GM06990 (cell line): ENCODE results near the gene TUBB.

Source experiments
- DNase-seq: peaks from one replicate; pipeline ENCODE4 v3.0.0-alpha.2; 2011; ENCODE audit not compliant: insufficient read length; ENCODE audit errors: extremely low read depth
- H3K27me3 ChIP-seq: replicated peaks from 2 replicates; pipeline ENCODE4 v1.6.0; 2011; ENCODE audit warnings: low read length; ENCODE audit not compliant: control insufficient read depth, insufficient read depth
- H3K36me3 ChIP-seq: 2 replicates; pipeline ENCODE4 v1.5.1; 2011; ENCODE audit warnings: low read length; ENCODE audit not compliant: control insufficient read depth, insufficient read depth
- H3K4me3 ChIP-seq: replicated peaks from 2 replicates; pipeline ENCODE4 v1.5.1; 2011; ENCODE audit warnings: low read depth, mild to moderate bottlenecking, control low read depth, low read length
- CTCF ChIP-seq: IDR thresholded peaks from 2 replicates; pipeline ENCODE4 v1.5.1; 2011; ENCODE audit warnings: low read length, control low read depth, mild to moderate bottlenecking, inconsistent platforms; ENCODE audit not compliant: insufficient read depth, poor library complexity, severe bottlenecking

Gene TUBB

GRCh38 chr6:30769853-30770524 is 49.8 kb downstream of the TUBB start:
- Histone ChIP-seq H3K27me3 (no peaks in the 10 kb centered on the region), H3K36me3 (no peaks in the 10 kb centered on the region), H3K4me3 (no peak overlapping the region)
- no peak for DNase-seq
- TF ChIP-seq CTCF, result no peak

GRCh38 chr6:30770592-30770991 is 50.4 kb downstream of the TUBB start:
- Histone ChIP-seq H3K27me3 (no peaks in the 10 kb centered on the region), H3K36me3 (no peaks in the 10 kb centered on the region), H3K4me3 (no peak overlapping the region)
- no peak for DNase-seq
- no peak for TF ChIP-seq CTCF

- no peak for TF ChIP-seq CTCF
Observed at GRCh38 chr6:30774701-30775100, 54.5 kb downstream of the TUBB start.

More at GRCh38 chr6:30774701-30775100, 54.5 kb downstream of the TUBB start:
- no peaks in the 10 kb centered on the region for H3K36me3 ChIP-seq
- no peak overlapping the region for H3K4me3 ChIP-seq
- no peak for DNase-seq
- H3K27me3 ChIP-seq, result no peaks in the 10 kb centered on the region
